BJ (cell line): Measurements from ENCODE around the gene TBCA. TPM values are rescaled to one million over a fixed set of nuclear protein-coding genes. Genes with fewer than 3 reads are reported as not detected.
"Not testable (repeated sequence)": the region's sequence is repeated elsewhere in the genome, so short reads cannot be mapped to it uniquely, and the experiment has no call there.

ENCODE experiments used
- CTCF ChIA-PET: fragments of 350-600 bp; formaldehyde crosslinking; extraction: SDS; loops from one replicate; lab custom pipeline; 2021; ENCODE audit warnings: antibody characterized with exemption, inconsistent platforms; lab: Yijun Ruan, JAX
- POLR2A ChIA-PET: fragments of 300-600 bp; sonication (Branson Sonifier 250); formaldehyde crosslinking; extraction: SDS; loops from one replicate; lab custom pipeline; 2021; ENCODE audit warnings: antibody characterized with exemption; lab: Charles Lee
- DNase-seq: peaks from one replicate; pipeline ENCODE4 v3.0.0-alpha.2; 2011; ENCODE audit warnings: low read depth
- H3K27me3 ChIP-seq: 2 replicates; pipeline ENCODE4 v1.6.0; 2011; ENCODE audit warnings: low read length; ENCODE audit not compliant: control insufficient read depth, insufficient read depth
- H3K36me3 ChIP-seq: 2 replicates; pipeline ENCODE4 v1.5.1; 2011; ENCODE audit warnings: low read length; ENCODE audit not compliant: control insufficient read depth, insufficient read depth
- H3K4me3 ChIP-seq: 2 replicates; pipeline ENCODE4 v1.5.1; 2011; ENCODE audit warnings: low read depth, mild to moderate bottlenecking, control low read depth, low read length
- CTCF ChIP-seq: IDR thresholded peaks from 2 replicates; pipeline ENCODE4 v1.5.1; 2011; ENCODE audit warnings: low read depth, mild to moderate bottlenecking, control low read depth, inconsistent platforms, low read length, moderate library complexity; ENCODE audit not compliant: insufficient read depth
- polyA plus RNA-seq: library from polyadenylated mRNA; depleted of rRNA; stranded (reverse); fragments of >200 nt; gene quantifications from 2 replicates; pipeline ENCODE4 v1.2.3, GENCODE V29; 2011

Gene TBCA
- polyA plus RNA-seq, 1 experiment, result 41.7 TPM

- POLR2A ChIA-PET, result no interaction called here
- DNase-seq, result no peak
- Histone ChIP-seq H3K36me3 (no peaks in the 10 kb centered on the region), H3K4me3 (no peak overlapping the region), H3K27me3 (no peaks in the 10 kb centered on the region)
- no peak for TF ChIP-seq CTCF
- CTCF ChIA-PET, result no interaction called here
Observed at GRCh38 chr5:77718934-77719610, 57.1 kb downstream of the TBCA start.

- POLR2A ChIA-PET, result no interaction called here
- no peak for TF ChIP-seq CTCF
- Histone ChIP-seq H3K4me3 (no peak overlapping the region), H3K27me3 (no peaks in the 10 kb centered on the region), H3K36me3 (peaks cover 3% of the 10 kb centered on the region; the same call in 1 of the 2 replicates)
- CTCF ChIA-PET, result no interaction called here
- DNase-seq, result no peak
Observed at GRCh38 chr5:77709993-77710685, 66.0 kb downstream of the TBCA start.

- Histone ChIP-seq H3K27me3 (no peaks in the 10 kb centered on the region), H3K4me3 (no peak overlapping the region), H3K36me3 (peaks cover 4% of the 10 kb centered on the region; the same call in 1 of the 2 replicates)
- no peak for TF ChIP-seq CTCF
- CTCF ChIA-PET, result no interaction called here
- DNase-seq, result no peak
- POLR2A ChIA-PET, result no interaction called here
Observed at GRCh38 chr5:77709340-77709739, 66.8 kb downstream of the TBCA start.

GRCh38 chr5:77707791-77708190 is 68.3 kb downstream of the TBCA start:
- H3K36me3 ChIP-seq, result peaks cover 5% of the 10 kb centered on the region; the same call in 1 of the 2 replicates

DNA sequence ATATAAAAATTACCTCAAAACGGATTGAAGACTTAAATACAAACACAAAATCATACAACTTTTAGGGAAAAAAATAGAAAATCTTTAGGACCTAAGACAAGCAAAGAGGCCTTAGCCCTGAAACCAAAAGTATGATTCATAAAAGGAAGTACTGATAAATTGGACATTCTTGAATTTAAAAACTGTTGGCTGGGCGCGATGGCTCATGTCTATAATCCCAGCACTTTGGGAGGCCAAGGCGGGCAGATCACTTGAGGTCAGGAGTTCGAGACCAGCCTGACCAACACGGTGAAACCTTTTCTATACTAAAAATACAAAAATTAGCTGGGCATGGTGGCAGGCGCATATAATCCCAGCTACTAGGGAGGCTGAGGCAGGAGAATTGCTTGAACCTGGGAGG is 76.6 kb downstream of the TBCA start:
- CTCF ChIA-PET, result interaction anchor here (0.6 kb wide), 1 partner anchor 71 kb away, joined by 6 read pairs; no protein-coding TSS in a partner anchor
- H3K36me3 ChIP-seq, H3K27me3 ChIP-seq, POLR2A ChIA-PET, H3K4me3 ChIP-seq, DNase-seq: not testable (repeated sequence)

More at GRCh38 chr5:77707791-77708190, 68.3 kb downstream of the TBCA start:
- no peaks in the 10 kb centered on the region for H3K27me3 ChIP-seq
- no peak for TF ChIP-seq CTCF
- no peak overlapping the region for H3K4me3 ChIP-seq
- DNase-seq, result no peak
- CTCF ChIA-PET, result interaction anchor here (0.6 kb wide), 1 partner anchor 431 kb away, joined by 3 read pairs; no protein-coding TSS in a partner anchor
- POLR2A ChIA-PET, result no interaction called here
